Upper lobe of right lung (tissue), 1 donor: Measurements from ENCODE around the gene ARMC6. TPM values are rescaled to one million over a fixed set of nuclear protein-coding genes. Genes with fewer than 3 reads are reported as not detected.

Source experiments
- ATAC-seq: fragments of 200-7000 bp; cut with Tn5 transposase; one replicate; pipeline ENCODE4 v1.9.1; 2020; ENCODE audit warnings: mild to moderate bottlenecking, moderate library complexity
- DNase-seq: peaks from one replicate; pipeline ENCODE4 v3.0.0-alpha.2; 2020
- H3K27ac ChIP-seq: fragments of 200-600 bp; one replicate; pipeline ENCODE4 v1.8.0; 2022
- H3K27me3 ChIP-seq: fragments of 200-600 bp; one replicate; pipeline ENCODE4 v1.8.0; 2022; ENCODE audit warnings: mild to moderate bottlenecking
- H3K36me3 ChIP-seq: fragments of 200-600 bp; one replicate; pipeline ENCODE4 v1.8.0; 2022
- H3K4me1 ChIP-seq: fragments of 200-600 bp; one replicate; pipeline ENCODE4 v1.8.0; 2022
- H3K4me3 ChIP-seq: fragments of 200-600 bp; one replicate; pipeline ENCODE4 v1.8.0; 2022; ENCODE audit warnings: mild to moderate bottlenecking
- H3K9me3 ChIP-seq: fragments of 200-600 bp; one replicate; pipeline ENCODE4 v1.8.0; 2022
- intact Hi-C: fragments of 100-400 bp; cut with DNase I; formaldehyde crosslinking; loops from one replicate; pipeline ENCODE4 v1.11.0; 2022
- total RNA-seq: library from RNA; stranded (reverse); fragmentation: NEBNext Ultra II Directional; extraction: Animal tissue kit (Norgen Biotek cat#: 25700); gene quantifications from one replicate; pipeline ENCODE4 v1.2.1, GENCODE V29; 2021
- TF ChIP-seq, protein P1 (sequence below): fragments of 200-600 bp; IDR thresholded peaks from one replicate; pipeline ENCODE4 v1.8.0; 2022; ENCODE audit warnings: antibody characterized with exemption
- donor health status: DM: no; HTN: yes; CAD: no; lungs with severe emphysema.

The ARMC6 gene
- total RNA-seq, 1 donor from 2014 or later, result 21.7 TPM

DNA sequence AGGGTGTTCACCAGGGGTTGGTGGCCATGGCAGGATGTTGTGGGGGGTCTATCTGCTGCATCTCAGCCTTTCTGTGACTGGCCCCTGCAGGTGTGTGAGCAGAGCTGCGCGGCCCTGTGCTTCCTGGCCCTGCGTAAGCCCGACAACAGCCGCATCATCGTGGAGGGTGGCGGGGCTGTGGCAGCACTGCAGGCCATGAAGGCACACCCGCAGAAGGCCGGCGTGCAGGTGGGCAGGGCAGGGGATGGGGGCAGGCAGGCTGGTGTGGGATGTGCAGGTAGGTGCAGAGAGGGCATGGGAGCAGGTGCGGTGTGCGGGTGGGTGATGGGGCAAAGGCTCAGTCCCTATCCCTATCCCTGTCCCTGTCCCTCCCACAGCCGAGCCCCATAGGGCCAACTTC lies 22.3 kb downstream of the ARMC6 start:
- intact Hi-C loops, result no loop called here
- Histone ChIP-seq H3K27me3 (no peaks in the 10 kb centered on the region), H3K4me1 (peaks cover 4% of the 10 kb centered on the region), H3K27ac (no peak overlapping the region), H3K4me3 (no peak overlapping the region), H3K36me3 (peaks cover 38% of the 10 kb centered on the region), H3K9me3 (no peaks in the 10 kb centered on the region)
- TF ChIP-seq, protein P1, sequence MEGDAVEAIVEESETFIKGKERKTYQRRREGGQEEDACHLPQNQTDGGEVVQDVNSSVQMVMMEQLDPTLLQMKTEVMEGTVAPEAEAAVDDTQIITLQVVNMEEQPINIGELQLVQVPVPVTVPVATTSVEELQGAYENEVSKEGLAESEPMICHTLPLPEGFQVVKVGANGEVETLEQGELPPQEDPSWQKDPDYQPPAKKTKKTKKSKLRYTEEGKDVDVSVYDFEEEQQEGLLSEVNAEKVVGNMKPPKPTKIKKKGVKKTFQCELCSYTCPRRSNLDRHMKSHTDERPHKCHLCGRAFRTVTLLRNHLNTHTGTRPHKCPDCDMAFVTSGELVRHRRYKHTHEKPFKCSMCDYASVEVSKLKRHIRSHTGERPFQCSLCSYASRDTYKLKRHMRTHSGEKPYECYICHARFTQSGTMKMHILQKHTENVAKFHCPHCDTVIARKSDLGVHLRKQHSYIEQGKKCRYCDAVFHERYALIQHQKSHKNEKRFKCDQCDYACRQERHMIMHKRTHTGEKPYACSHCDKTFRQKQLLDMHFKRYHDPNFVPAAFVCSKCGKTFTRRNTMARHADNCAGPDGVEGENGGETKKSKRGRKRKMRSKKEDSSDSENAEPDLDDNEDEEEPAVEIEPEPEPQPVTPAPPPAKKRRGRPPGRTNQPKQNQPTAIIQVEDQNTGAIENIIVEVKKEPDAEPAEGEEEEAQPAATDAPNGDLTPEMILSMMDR, result no peak
- DNase-seq (no peak), ATAC-seq (no peak)

DNA sequence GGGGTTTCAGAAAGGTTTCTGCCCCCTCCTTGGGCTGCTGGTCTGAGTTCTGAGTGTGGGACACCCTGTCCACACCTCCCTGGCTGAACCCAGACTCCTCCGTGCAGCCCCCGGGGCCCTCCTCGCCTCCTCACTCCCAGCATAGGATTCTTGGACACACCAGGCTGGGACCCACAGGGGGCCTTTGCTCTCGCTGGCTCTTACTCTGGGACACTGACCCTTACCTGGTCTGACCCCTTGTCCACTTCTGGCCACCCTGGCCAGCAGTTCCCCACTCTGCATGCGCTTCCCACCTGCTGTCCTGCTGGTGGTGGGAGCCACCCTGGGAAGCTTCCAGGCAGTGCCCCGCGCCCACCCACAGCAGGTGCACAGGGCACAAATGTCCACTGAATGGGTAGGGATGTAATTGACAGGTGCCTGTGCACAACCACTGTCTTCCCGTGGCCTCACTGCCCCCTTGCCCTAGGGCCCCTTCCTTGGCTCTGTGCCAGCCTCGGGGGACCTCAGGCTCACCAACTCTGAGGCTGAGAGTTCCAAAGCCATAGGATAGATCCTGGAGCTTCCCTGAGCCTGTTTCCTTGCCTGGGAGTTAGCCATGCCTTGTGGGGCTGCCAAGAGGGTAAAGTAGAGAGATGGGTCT lies 23.4 kb downstream of the ARMC6 start:
- H3K4me1 ChIP-seq, result peaks cover 4% of the 10 kb centered on the region
- no peaks in the 10 kb centered on the region for H3K27me3 ChIP-seq
- no peak for ATAC-seq
- no peak overlapping the region for H3K4me3 ChIP-seq
- H3K36me3 ChIP-seq, result peaks cover 34% of the 10 kb centered on the region
- no peak overlapping the region for H3K27ac ChIP-seq
- no peak for DNase-seq
- intact Hi-C loops, result no loop called here
- H3K9me3 ChIP-seq, result no peaks in the 10 kb centered on the region
- TF ChIP-seq, protein P1, result no peak

DNA sequence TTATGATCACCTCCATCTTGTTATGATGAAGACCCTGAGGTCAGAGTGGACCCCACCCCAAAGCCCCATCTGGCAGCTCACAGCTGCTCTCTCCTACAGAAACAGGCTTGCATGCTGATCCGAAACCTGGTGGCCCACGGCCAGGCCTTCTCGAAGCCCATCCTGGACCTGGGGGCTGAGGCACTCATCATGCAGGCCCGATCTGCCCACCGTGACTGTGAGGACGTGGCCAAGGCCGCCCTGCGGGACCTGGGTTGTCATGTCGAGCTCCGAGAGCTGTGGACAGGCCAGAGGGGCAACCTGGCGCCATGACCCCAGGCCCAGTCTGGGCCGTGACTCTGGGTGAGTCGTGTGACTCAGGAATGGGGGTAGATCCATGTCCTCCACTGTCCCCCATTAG lies 23.9 kb downstream of the ARMC6 start:
- Histone ChIP-seq H3K4me1 (peaks cover 4% of the 10 kb centered on the region), H3K27me3 (no peaks in the 10 kb centered on the region), H3K36me3 (peaks cover 29% of the 10 kb centered on the region), H3K27ac (no peak overlapping the region), H3K4me3 (no peak overlapping the region), H3K9me3 (no peaks in the 10 kb centered on the region)
- TF ChIP-seq, protein P1, result no peak
- DNase-seq (no peak), ATAC-seq (no peak)
- intact Hi-C loops, result no loop called here

DNA sequence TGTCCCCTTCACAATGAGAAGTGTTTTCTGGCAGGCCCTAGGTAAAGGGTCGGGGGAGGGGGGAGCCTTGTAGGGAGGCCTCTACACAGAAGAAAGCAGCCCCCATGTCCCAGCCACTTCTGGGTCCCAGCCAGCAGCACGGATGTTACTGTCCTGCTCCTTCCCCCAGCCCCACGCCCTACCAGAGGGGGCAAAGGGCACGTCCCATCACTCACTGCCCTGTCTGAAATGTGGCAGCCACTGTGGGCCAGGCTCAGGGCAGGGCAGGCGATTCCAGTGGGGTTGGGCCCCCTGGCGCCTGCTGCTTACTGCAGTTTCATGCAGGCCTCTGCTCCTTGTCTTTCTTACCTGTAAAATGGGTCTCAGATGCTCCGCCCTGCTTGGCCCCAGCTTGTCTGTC lies 24.3 kb downstream of the ARMC6 start:
- intact Hi-C loops, result no loop called here
- Histone ChIP-seq H3K36me3 (peaks cover 25% of the 10 kb centered on the region), H3K4me1 (peaks cover 4% of the 10 kb centered on the region), H3K27ac (no peak overlapping the region), H3K27me3 (no peaks in the 10 kb centered on the region), H3K4me3 (no peak overlapping the region), H3K9me3 (no peaks in the 10 kb centered on the region)
- ATAC-seq (no peak), DNase-seq (no peak)
- TF ChIP-seq, protein P1, result no peak

DNA sequence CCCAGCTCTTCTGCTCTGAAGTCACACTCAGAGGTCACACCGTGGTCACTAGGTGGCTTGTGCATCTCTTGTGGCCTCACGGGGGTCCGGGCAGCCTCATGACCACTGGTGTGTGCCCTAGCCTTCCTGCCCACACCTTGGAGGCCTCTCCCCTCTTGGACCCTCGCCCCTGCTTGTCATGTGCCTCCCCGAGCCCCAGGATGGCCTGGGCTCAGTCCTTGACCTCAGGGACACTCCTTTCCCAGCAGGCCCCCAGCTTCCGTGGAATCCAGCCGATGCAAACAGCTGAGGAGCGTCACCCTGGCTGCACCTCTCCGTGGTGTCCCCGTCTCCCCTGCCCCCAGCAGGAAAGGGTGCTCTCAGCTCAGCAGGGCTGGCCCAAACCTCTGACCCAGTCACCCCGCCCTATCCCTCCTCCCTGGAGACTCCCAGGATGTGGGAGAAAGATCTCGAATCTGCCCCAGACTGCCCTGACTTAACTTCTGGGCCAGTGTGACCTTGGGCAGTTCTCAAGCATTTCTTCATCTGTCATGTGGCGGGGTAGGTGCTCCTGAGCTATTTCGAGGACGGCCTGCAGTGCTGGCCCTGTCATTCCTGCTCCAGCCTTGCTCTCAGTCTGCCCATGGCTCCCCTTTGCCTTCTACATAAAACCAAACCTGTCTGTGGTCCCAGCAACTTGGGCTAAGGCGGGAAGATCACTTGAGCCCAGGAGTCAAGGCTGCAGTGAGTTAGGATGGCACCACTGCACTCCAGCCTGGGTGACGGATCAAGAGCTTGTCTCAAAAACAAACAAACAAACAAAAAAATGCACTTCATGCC lies 25.8 kb downstream of the ARMC6 start:
- Histone ChIP-seq H3K36me3 (peaks cover 16% of the 10 kb centered on the region), H3K9me3 (no peaks in the 10 kb centered on the region), H3K27ac (no peak overlapping the region), H3K4me3 (no peak overlapping the region), H3K4me1 (peaks cover 10% of the 10 kb centered on the region), H3K27me3 (no peaks in the 10 kb centered on the region)
- ATAC-seq (no peak), DNase-seq (no peak)
- TF ChIP-seq, protein P1, result no peak
- intact Hi-C loops, result no loop called here
